Ovary (tissue), 3 donors: ENCODE measurements around the gene CD300C.

ENCODE experiments used
- CTCF ChIP-seq, 3 donors: fragments of 450-650 bp in 2 of 3; fragments of 200-600 bp in 1 of 3; IDR thresholded peaks; one replicate each; pipeline versions ENCODE4 v1.5.1 to v1.8.0; 2016 to 2022; ENCODE audit warnings: antibody characterized with exemption in 3 of 3, mild to moderate bottlenecking in 1 of 3
- EP300 ChIP-seq: sonication (generic); formaldehyde crosslinking; IDR thresholded peaks from one replicate; pipeline ENCODE4 v1.6.1; 2017; ENCODE audit warnings: antibody characterized with exemption
- POLR2A ChIP-seq: fragments of 450-650 bp; IDR thresholded peaks from one replicate; pipeline ENCODE4 v1.6.1; 2017; ENCODE audit warnings: antibody characterized with exemption, mild to moderate bottlenecking, moderate library complexity
- donor health status: DM: no; HTN: no; CAD: no.

- no peak for TF ChIP-seq CTCF (IDR thresholded peaks at IDR 0.05)
- TF ChIP-seq POLR2A, result no peak
- TF ChIP-seq EP300, result no peak
These were observed 33.9 kb downstream of the CD300C start for GRCh38 chr17:74512036-74512435.
